Measurements from ENCODE around the gene DPP8.
A peak's percentile ranks its signal among the peaks of the same experiment; 100 is the strongest.

DNA sequence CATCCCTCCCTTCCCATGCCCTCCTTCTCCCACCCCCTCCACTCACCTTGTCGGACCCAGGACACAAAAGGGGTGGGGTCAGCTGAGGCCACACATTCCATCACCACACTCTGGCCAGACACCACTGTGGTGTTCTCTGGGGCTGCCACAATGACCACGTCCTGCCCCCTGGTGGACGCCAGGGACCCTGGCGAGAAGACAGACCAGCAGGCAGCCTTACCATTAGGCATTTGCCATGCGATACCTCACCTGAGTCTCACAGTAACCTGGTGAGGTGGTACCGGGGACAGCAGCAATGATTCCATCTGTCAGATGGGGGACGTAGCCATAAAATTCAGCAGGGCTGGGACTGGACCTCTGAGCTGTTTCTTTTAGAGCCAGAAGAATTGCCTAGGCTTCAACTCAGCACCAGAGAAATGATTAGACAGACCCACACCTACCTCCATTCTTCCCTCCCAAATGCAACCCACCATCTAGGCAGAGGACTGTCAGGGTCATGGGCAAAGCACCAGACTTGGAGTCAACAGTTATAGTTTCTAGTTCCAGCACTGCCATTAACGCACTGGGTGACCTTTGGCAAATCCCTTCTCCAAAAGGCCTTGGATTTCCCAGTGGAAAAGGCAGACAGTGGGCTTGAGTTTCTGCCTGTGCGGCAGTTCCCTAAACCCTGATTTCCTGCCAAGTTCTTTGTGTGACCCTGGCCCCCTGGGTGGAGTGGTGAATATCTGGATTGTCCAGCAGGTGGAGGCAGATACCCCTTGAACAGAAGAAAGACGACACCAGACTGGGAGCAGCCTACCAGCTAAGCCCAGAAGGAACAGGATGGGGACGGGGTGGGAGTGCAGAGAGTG is 116.5 kb downstream of the DPP8 start:
- TF ChIP-seq EZH2 (IDR thresholded peaks at IDR 0.05; ENCODE audit: borderline replicate concordance, low read depth, low read length, severe bottlenecking) (no peak), CTCF (IDR thresholded peaks at IDR 0.05; ENCODE audit: extremely low read depth in 1 of 2, insufficient read depth in 1 of 2, low read depth in 1 of 2, low read length in 2 of 2) (peak; percentile 71 to 95), GATA2 (IDR thresholded peaks at IDR 0.05; ENCODE audit: insufficient read depth, insufficient read length, low read depth, low read length) (no peak), POLR2A (IDR thresholded peaks at IDR 0.05; ENCODE audit: low read depth, low read length) (no peak), POLR2AphosphoS5 (IDR thresholded peaks at IDR 0.05; ENCODE audit: insufficient read depth, low read depth, low read length) (no peak)

All from endothelial cell of umbilical vein (primary cell).